MM.1S (cell line): ENCODE data around the gene SCRT2.

Experiments
- CTCF ChIP-seq: fragments of 300-600 bp; sonication (generic); IDR thresholded peaks from 2 replicates; pipeline ENCODE4 v1.5.1; 2016; ENCODE audit warnings: antibody characterized with exemption, low read length, mixed read lengths
- EZH2 ChIP-seq: fragments of 300-600 bp; sonication (generic); optimal IDR thresholded peaks from 2 replicates; pipeline ENCODE3; 2017; ENCODE audit warnings: low read depth, mild to moderate bottlenecking, antibody characterized with exemption, low read length, mixed read lengths
- EZH2phosphoT487 ChIP-seq: fragments of 300-600 bp; sonication (generic); IDR thresholded peaks from 2 replicates; pipeline ENCODE4 v1.6.1; 2018; ENCODE audit warnings: antibody characterized with exemption, low read length

GRCh38 chr20:664576-664975, 11.0 kb downstream of the SCRT2 start:
- TF ChIP-seq CTCF (no peak), EZH2phosphoT487 (no peak), EZH2 (no peak)
